AG10803 (cell line): ENCODE results near the gene XIRP2.
"Not testable (repeated sequence)": the region's sequence is repeated elsewhere in the genome, so short reads cannot be mapped to it uniquely, and the experiment has no call there.

Experiments
- DNase-seq: peaks from one replicate; pipeline ENCODE4 v3.0.0; 2010; ENCODE audit warnings: low read depth
- H3K4me3 ChIP-seq: 2 replicates; pipeline ENCODE4 v1.5.1; 2011; ENCODE audit warnings: mild to moderate bottlenecking, low read length, control low read depth
- CTCF ChIP-seq: conservative IDR thresholded peaks from 2 replicates; pipeline ENCODE4 v1.5.1; 2011; ENCODE audit warnings: mild to moderate bottlenecking, low read length, control low read depth, inconsistent platforms

Gene XIRP2

GRCh38 chr2:167017021-167017420 lies 128.7 kb downstream of the XIRP2 start:
- no peak overlapping the region for H3K4me3 ChIP-seq
- no peak for TF ChIP-seq CTCF
- DNase-seq: no peak

DNA sequence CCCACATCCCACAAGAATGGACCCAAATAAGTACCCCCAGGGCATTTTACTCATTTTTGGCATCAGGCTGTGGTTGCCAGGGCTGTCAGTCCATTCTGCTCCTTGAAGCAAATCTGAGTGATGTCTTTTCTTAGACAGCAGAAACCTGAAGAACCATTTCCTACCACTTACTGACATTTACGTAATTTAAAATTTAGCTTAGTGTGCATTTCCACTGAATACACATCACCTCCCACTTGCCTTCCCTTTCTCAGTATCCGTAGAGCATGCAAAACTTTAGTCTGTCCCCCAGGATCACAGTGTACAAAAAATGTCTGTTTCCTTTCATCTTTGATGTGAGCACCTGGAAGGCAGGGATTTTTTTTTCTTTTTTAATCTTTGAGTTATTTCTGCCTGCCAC lies 130.3 kb downstream of the XIRP2 start:
- no peak for TF ChIP-seq CTCF
- DNase-seq: no peak
- no peak overlapping the region for H3K4me3 ChIP-seq

DNA sequence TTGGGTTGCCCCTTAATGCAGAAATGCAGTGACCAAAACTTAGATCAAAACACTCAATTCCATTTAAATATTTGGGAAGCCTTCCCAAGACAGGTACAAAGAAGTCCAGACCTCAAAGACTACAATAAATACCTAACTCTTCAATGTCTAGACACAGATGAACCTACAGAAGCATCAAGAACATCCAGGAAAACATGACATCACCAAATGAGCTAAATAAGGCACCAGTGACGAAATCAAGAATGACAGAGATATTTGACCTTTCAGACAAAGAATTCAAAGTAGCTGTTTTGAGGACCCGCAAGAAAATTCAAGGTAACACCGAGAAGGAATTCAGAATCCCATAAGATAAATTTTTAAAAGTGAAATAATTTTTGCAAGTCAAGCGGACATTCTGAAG lies 140.2 kb downstream of the XIRP2 start:
- no peak for TF ChIP-seq CTCF
- H3K4me3 ChIP-seq: no peak overlapping the region
- DNase-seq: no peak

- not testable (repeated sequence) for H3K4me3 ChIP-seq, DNase-seq
Measured at GRCh38 chr2:167034976-167035375, 146.7 kb downstream of the XIRP2 start.

- TF ChIP-seq CTCF: no peak
- H3K4me3 ChIP-seq: no peak overlapping the region
- DNase-seq: no peak
Measured at GRCh38 chr2:167048829-167049228, 160.5 kb downstream of the XIRP2 start.

DNA sequence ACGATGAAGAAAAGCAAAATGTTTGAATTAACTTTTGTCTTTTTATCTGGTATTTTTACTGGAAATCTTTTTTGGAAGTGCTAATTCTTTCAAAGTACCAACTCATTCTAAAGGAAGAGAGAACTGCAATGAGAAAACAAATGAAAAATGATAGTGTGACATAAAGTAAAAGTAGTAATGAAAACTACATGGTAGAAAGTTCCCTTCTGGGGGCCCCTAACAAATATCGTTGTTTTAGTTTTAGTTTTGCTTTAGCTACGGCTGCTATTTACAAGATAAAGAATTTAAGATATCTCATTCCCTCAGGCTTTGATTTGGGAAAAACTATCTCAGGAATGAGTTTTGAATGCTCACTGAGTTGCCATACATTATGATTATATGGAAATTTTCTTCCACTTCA lies 161.4 kb downstream of the XIRP2 start:
- no peak for DNase-seq
- TF ChIP-seq CTCF: no peak
- H3K4me3 ChIP-seq: no peak overlapping the region

GRCh38 chr2:167052825-167053224 lies 164.5 kb downstream of the XIRP2 start:
- no peak for TF ChIP-seq CTCF
- peak; percentile 4 for DNase-seq
- no peak overlapping the region for H3K4me3 ChIP-seq

DNA sequence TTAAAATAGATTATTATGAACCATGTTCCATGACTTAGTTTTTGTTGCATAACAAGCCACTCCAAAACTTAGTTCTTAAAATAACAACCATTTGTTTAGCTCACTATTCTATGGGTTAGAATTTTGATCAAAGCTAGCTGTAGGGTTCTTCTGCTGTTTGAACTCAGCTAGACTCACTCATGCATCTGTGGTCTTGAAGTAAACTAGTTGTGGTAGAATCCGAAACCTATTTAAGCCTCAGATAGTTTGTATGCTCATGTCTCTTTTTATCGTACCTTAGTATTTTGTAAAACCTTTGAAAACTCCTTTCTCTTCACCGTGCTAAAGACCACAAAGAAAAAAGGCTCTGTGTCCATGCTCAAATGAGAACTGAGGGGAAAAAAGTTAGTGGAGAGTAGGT lies 166.6 kb downstream of the XIRP2 start:
- TF ChIP-seq CTCF: no peak

More for the DNA sequence above, 166.6 kb downstream of the XIRP2 start:
- no peak overlapping the region for H3K4me3 ChIP-seq
- no peak for DNase-seq
